Neuron (in vitro differentiated cells): ENCODE measurements around the gene MRPS23.
A peak's percentile ranks its signal among the peaks of the same experiment; 100 is the strongest.

Experiments
- H2AFZ ChIP-seq: one replicate; pipeline ENCODE4 v1.6.1; 2013; ENCODE audit warnings: low read depth, mild to moderate bottlenecking, inconsistent platforms, low read length, moderate library complexity
- H3K27me3 ChIP-seq: one replicate; pipeline ENCODE4 v1.6.1; 2013; ENCODE audit warnings: low read length; ENCODE audit not compliant: insufficient read depth
- H3K36me3 ChIP-seq: one replicate; pipeline ENCODE4 v1.6.1; 2013; ENCODE audit warnings: low read length; ENCODE audit not compliant: insufficient read depth
- H3K4me1 ChIP-seq: one replicate; pipeline ENCODE4 v1.6.1; 2013; ENCODE audit warnings: low read length; ENCODE audit not compliant: insufficient read depth
- H3K4me3 ChIP-seq: 2 replicates; pipeline ENCODE4 v1.5.1; 2013; ENCODE audit warnings: mild to moderate bottlenecking, low read length, moderate library complexity
- H3K9me3 ChIP-seq: one replicate; pipeline ENCODE4 v1.6.1; 2013; ENCODE audit warnings: low read length

Gene MRPS23

DNA sequence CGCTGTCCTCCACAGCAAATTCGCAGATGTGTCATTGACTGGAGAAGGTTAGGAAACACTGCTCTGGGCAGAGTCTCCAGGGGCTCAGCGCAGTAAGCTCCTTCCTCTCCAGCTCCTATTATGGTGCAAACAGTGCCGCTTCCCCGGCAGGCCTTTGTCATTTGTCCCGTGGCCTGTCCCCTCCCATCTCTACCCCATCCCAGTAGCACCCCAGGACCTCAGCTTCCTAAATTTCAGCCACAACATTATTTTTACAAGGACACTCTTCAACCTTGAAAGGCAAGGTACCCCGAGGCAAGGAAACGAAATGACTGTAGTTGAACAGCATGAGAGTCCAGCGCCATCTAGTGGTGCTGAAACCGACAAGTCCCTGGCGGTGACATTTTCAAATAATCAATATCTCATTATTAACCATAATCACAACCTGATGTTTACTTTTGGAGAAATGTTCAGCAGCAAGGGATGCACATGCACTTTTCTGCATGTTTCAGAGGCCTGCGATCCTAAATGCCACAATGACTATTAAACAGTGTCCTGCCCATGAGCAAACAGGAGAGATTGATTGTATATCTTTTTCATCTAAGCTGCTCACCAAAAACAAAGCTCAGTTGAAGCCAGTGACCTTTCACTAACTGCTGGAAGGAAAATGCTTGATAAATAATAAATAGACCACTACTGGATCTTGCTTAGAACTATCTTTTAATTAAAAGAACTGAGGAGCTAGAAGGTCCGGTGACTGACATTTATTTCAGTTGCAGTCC lies 16.5 kb downstream of the MRPS23 start:
- peaks cover 6% of the 10 kb centered on the region for H3K36me3 ChIP-seq
- peak overlapping the region; percentile 41 for H3K4me3 ChIP-seq

DNA sequence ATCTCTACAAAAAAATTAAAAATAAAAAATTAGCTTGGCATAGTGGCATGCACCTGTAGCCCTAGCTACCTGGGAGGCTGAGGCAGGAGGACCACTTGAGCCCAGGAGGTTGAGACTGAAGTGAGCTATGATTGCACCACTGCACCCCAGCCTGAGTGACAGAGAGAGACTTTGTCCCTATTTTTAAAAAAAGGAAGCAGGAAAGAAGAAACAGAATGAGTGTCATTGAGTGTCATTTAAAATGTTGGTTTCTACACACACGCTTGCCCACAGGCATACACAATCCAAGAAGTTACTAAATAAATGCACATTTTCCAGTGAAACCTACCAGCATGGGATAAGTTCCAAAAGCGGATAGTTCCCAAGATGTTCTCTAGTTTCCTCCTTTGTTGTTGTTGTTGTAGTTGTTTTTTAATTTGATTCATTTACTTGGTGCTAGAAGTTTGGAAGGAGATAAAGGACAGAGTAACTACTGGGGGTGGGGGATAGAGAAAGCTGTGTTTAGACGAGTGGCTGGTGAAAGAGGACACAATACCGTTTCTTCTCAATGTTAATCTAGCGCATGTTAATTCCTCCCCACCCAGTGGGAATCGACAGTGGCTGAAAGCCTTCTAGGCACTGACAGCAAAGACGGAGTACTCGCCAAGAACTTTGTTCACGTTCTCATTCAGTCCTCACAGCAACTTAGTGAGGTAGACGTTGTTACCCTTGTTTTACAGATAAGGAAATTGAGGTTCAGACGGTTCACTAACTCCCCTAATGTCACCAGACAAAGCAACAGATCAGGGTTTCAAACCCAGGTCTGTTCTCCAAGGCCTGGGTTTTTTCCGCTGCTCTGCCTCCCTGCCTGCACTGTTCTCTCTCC lies 17.3 kb downstream of the MRPS23 start:
- H3K36me3 ChIP-seq = peaks cover 4% of the 10 kb centered on the region
- peak overlapping the region; percentile 41 for H3K4me3 ChIP-seq
- peaks cover 16% of the 10 kb centered on the region for H3K4me1 ChIP-seq
- peak overlapping the region; percentile 43 for H2AFZ ChIP-seq
- H3K9me3 ChIP-seq = no peaks in the 10 kb centered on the region
- no peaks in the 10 kb centered on the region for H3K27me3 ChIP-seq

More for the DNA sequence above, 16.5 kb downstream of the MRPS23 start:
- Histone ChIP-seq H3K27me3 (no peaks in the 10 kb centered on the region), H3K9me3 (no peaks in the 10 kb centered on the region), H2AFZ (peak overlapping the region; percentile 43), H3K4me1 (peaks cover 16% of the 10 kb centered on the region)

DNA sequence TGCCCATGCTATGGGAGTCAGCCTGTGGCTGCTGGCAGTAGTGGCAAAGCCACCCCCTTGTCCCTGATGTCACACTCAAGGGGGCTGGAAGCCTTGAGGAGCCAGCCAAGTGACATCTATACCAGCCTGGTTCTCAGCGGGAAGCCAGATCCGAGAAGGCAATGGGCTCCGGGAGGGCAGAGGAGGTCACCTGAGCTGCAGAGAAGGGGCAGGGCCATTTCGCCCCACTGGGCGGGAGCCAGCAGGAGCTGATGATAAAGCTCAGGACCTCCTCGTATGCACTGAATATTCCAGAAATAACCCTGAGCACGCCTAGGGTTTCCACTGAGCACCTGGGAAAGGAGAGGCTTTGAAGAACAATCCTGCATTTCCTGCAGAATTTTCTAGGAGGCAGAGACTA lies 19.0 kb downstream of the MRPS23 start:
- no peak overlapping the region for H3K4me3 ChIP-seq
- H3K9me3 ChIP-seq = no peaks in the 10 kb centered on the region
- H3K36me3 ChIP-seq = no peaks in the 10 kb centered on the region
- no peak overlapping the region for H2AFZ ChIP-seq
- no peaks in the 10 kb centered on the region for H3K27me3 ChIP-seq
- peaks cover 16% of the 10 kb centered on the region for H3K4me1 ChIP-seq

DNA sequence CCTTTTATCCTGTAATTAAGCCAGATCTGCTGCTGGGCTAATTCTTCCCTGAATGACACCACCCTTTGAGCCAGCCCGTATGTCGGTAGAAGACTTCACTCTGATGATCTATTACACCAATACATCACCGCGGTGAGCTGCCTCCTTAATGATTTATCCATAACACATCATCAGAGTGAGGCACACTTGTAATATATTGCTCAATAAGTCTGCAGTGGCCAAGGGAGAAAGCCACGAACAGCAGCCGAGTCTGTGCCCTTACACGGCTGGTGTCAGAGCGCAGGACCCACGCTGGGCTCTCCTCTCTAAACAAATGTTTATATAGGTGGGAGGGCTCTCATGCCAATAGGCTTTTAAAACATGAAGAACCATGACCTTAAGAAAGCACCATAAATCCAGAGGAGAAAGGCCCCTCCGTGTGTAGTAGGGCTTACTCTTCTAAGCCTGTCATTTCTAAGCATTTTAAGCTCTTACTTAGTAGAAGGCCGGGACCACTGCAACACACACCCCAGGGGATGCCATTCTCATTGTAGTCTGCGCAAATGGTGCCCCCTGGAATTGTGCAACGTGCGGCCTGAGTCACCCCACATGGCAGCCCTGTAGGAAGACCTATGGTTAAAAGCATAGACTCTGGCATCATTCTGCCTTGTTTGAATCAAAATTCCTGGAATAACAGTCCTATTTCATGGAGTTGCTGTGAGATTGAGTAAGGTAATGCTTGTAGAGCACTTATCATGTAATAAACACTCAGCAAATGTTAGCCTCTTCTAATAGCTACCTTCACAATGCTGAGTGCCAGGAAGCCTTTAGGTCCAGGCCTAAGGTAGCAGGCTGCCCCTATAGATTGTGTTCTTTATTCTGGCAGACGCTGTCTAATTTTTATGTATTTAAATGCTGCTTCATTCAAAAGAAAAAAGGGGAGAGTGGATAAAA lies 26.1 kb downstream of the MRPS23 start:
- H3K4me1 ChIP-seq = peaks cover 20% of the 10 kb centered on the region
- no peaks in the 10 kb centered on the region for H3K36me3 ChIP-seq

DNA sequence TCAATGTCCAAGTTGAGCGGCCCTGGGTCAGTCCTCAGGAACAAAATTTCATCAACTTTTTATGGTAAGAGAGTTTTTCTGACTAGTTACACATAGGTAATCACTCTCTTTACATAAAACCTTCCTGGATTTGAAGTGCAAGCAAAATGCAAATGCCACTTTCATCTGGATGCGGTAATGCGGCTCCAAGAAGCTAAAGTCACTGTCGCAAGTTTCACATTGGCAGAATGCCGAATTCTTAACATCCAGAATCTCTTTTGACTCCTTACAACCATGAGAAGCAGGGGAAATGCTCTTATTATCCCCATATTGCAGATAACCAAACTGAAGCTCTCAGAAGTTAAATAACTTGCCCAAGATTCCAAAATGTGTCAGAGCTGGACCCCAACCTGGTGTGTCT lies 30.0 kb downstream of the MRPS23 start:
- Histone ChIP-seq H3K27me3 (no peaks in the 10 kb centered on the region), H3K9me3 (no peaks in the 10 kb centered on the region), H3K4me1 (peaks cover 21% of the 10 kb centered on the region), H2AFZ (no peak overlapping the region), H3K36me3 (no peaks in the 10 kb centered on the region), H3K4me3 (no peak overlapping the region)

More for the DNA sequence above, 26.1 kb downstream of the MRPS23 start:
- H3K4me3 ChIP-seq = no peak overlapping the region
- no peaks in the 10 kb centered on the region for H3K27me3 ChIP-seq
- H3K9me3 ChIP-seq = no peaks in the 10 kb centered on the region
- H2AFZ ChIP-seq = no peak overlapping the region

DNA sequence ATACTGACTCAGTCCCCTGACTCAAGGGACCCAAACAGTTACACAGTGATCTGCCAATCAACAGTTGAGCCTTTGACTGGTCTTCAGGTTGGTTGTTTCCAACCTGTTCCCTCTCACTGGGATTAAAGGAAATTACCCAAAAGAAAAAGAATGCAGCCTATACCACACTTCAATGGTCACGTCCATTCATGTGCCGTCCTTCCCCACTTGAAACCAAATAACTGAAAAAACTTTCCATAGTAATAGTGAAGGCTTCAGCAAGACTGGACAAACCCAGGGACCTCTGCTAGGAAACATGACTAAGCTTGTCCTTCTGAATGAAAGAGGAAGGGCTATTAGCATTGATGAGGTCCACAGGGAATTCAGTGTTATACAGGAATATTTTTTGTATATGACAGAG lies 30.6 kb downstream of the MRPS23 start:
- Histone ChIP-seq H3K4me3 (no peak overlapping the region), H3K27me3 (no peaks in the 10 kb centered on the region), H2AFZ (no peak overlapping the region), H3K9me3 (no peaks in the 10 kb centered on the region), H3K36me3 (no peaks in the 10 kb centered on the region), H3K4me1 (peaks cover 21% of the 10 kb centered on the region)

DNA sequence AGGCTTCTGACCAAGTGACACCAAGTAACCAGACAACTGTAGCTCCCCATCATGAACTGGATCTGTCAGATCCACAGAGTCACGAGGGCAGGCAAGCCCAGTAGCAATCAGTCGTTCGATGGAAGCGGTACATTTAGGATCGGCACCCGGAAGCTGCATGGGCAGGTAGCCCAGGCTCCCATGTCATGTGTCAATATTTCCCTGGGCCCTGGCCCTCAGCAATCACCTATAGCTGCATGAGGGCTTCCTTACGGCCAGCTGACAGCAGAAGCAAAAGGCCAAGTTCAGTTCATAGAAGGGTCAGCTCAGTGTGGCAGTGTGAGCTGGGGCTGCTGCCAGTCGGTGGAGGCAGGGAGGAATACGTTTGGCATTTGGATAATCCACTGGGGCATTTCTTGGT lies 31.8 kb downstream of the MRPS23 start:
- Histone ChIP-seq H2AFZ (no peak overlapping the region), H3K36me3 (no peaks in the 10 kb centered on the region), H3K4me3 (no peak overlapping the region), H3K27me3 (no peaks in the 10 kb centered on the region), H3K4me1 (peaks cover 14% of the 10 kb centered on the region), H3K9me3 (no peaks in the 10 kb centered on the region)

DNA sequence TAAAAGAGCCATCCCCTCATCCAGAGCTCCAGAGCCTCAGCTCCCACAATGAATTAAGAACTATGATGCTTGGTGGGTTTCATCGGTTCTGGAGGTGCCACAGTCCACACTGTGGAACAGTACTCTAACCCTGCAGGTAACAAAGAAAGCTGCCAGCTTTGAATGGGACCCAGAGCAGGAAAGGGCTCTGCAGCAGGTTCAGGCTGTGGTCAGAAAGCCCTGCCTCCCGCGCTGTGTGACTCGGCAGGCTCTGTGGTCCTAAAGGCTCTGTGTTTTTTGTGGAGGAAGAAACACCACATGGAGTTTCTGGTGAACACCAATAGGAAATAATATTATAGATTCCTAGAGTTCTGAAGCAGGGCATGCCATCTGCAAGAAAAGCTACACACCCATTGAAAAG lies 32.5 kb downstream of the MRPS23 start:
- no peak overlapping the region for H2AFZ ChIP-seq
- no peaks in the 10 kb centered on the region for H3K27me3 ChIP-seq
- H3K4me3 ChIP-seq = no peak overlapping the region
- H3K4me1 ChIP-seq = peaks cover 14% of the 10 kb centered on the region
- no peaks in the 10 kb centered on the region for H3K9me3 ChIP-seq
- H3K36me3 ChIP-seq = no peaks in the 10 kb centered on the region

DNA sequence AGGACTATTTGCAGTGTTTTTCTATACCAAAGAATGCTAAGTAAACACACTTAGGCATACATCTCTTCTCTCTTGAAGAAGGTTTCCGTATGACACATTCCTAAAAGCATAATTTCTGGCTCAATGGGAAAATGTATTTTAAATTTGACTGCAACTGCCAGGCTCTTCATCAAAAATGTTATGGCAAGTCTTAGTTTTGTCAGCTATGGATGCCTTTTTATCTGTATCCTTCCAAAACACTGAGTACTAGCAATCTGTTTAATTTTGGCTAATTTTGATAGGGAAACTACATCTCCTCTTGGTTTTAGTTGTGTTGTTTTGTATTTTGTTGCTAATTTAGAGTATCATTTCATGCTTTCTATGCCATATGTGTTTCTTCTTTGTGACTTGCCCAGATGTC lies 35.4 kb downstream of the MRPS23 start:
- Histone ChIP-seq H2AFZ (no peak overlapping the region), H3K9me3 (no peaks in the 10 kb centered on the region), H3K4me3 (no peak overlapping the region), H3K4me1 (peaks cover 30% of the 10 kb centered on the region), H3K27me3 (no peaks in the 10 kb centered on the region), H3K36me3 (no peaks in the 10 kb centered on the region)

DNA sequence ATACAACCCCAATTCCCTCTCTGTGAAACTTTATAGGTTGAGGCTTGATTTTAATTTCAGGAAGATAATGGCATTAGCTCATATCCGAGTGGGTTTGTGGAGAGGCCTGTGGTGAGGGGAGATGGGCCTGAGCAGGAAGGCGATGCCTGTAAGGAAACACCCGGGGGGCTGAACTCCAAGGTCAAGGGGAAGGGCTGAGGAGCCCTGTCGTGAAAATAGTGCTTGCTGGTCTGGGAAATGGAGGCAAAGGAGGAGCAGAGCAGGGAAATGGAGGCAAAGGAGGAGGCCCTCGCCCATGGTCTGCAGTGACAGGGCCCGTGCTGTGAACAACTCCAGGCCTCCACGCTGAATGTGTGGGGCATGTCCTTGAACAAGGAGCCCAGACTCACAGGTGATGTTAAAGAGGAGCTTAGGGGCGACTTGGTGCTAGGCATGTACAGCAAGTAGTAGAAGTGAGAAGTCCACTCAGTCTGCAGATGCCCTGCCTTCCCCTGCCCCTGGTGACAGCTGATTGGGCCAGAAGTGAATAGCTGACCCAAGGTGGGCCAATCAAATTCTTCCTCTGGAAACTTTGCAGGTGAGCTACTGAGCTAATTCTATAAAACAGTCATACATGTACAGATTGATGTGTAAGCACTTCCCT lies 38.1 kb downstream of the MRPS23 start:
- Histone ChIP-seq H3K9me3 (no peaks in the 10 kb centered on the region), H3K36me3 (no peaks in the 10 kb centered on the region), H3K27me3 (no peaks in the 10 kb centered on the region), H2AFZ (no peak overlapping the region), H3K4me1 (peaks cover 24% of the 10 kb centered on the region), H3K4me3 (no peak overlapping the region)

DNA sequence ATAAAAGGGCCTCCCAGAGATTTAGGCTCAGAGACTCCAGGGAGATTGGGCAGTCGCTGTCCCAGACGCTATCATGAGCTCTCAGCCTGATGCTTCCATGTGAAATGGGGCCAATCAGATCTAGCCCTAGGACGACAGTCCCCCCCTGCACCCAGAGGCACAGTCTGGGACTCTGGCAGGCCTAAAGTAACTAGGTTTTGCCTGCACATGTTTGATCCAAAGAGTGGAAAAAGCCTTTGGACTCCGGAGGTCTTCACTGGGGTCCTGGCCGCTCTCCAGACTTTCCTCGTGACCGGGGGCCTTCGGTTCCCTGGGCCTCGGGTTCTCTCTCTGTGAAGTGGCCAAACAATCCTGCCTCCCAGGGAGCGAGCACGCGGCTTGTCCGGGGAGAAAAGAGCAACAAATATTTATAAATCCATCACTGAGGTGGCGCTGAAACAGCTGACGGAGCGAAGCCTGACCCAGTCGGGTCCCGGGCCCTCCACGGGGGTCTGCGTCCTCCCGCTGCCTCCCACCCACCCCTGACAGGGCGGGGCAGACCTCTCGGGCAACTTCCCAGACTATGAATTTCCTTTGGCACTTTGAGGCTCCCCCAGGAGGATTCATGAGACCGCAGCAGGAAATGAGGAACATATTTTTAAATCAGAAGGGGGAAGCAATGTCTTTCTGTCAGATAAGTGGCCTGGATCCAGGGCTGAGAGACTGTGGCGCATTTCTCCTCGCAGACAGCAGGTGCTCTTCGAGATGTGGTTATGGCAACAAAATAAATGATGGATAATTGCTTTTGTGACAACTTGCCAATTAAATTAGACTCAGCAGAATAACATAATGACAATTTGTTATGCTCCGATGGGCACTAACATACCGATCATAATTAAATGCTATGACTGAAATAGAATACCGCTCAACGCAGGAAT lies 38.9 kb downstream of the MRPS23 start:
- no peaks in the 10 kb centered on the region for H3K27me3 ChIP-seq
- no peaks in the 10 kb centered on the region for H3K36me3 ChIP-seq
- no peak overlapping the region for H3K4me3 ChIP-seq
- no peaks in the 10 kb centered on the region for H3K9me3 ChIP-seq
- H2AFZ ChIP-seq = no peak overlapping the region
- H3K4me1 ChIP-seq = peaks cover 32% of the 10 kb centered on the region

DNA sequence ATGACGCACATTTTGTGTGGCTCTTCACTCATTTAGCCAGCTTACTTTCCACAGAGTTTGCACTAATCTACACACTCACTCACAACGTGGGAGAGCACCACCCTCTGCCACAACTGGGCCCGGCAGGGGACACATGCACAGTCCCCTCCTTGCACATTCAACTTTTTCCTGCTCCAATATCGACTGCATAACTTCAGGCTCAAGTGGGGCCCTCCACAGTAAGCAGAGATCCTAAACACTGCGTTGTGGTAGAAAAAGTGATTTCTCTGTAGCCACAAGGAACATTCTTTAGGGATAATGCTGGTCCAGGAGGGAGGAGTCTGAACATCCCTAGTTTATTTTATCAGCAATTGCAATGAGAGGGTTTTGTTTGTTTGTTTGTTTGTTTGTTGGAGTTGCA lies 40.0 kb downstream of the MRPS23 start:
- Histone ChIP-seq H3K4me1 (peaks cover 40% of the 10 kb centered on the region), H2AFZ (no peak overlapping the region), H3K36me3 (no peaks in the 10 kb centered on the region), H3K9me3 (no peaks in the 10 kb centered on the region), H3K4me3 (no peak overlapping the region), H3K27me3 (no peaks in the 10 kb centered on the region)
